Lung (tissue), 12 donors: Measurements from ENCODE around the gene CIAO1. TPM values are rescaled to one million over a fixed set of nuclear protein-coding genes. Genes with fewer than 3 reads are reported as not detected.
A peak's percentile ranks its signal among the peaks of the same experiment; 100 is the strongest.
"Not testable (repeated sequence)": the region's sequence is repeated elsewhere in the genome, so short reads cannot be mapped to it uniquely, and the experiment has no call there.

ENCODE experiments used
- ATAC-seq: fragments of 200-7000 bp; cut with Tn5 transposase; one replicate; pipeline ENCODE4 v1.9.1; 2020; ENCODE audit warnings: moderate number of reproducible peaks; ENCODE audit not compliant: insufficient read depth, low FRiP score
- DNase-seq, 3 donors: peaks; one replicate each; pipeline ENCODE4 v3.0.0-alpha.2; 2013 to 2017
- H3K27ac ChIP-seq, 2 donors: one replicate each; pipeline ENCODE4 v1.5.1; 2013; ENCODE audit warnings: mild to moderate bottlenecking in 2 of 2, moderate library complexity in 2 of 2, control low read depth in 1 of 2, inconsistent platforms in 1 of 2, low read depth in 1 of 2, low read length in 1 of 2
- H3K27me3 ChIP-seq, 3 donors: one replicate each; pipeline ENCODE4 v1.5.1; 2013; ENCODE audit warnings: low read length in 2 of 3; ENCODE audit not compliant: control insufficient read depth in 3 of 3, insufficient read depth in 3 of 3
- H3K36me3 ChIP-seq, 4 donors: one replicate each; pipeline ENCODE4 v1.5.1; 2013; ENCODE audit warnings: low read length in 4 of 4, mild to moderate bottlenecking in 1 of 4, moderate library complexity in 1 of 4; ENCODE audit not compliant: control insufficient read depth in 4 of 4, insufficient read depth in 4 of 4
- H3K4me1 ChIP-seq, 5 donors: one replicate each; pipeline ENCODE4 v1.5.1; 2013; ENCODE audit warnings: low read length in 5 of 5, mild to moderate bottlenecking in 2 of 5, moderate library complexity in 1 of 5; ENCODE audit not compliant: control insufficient read depth in 5 of 5, insufficient read depth in 5 of 5
- H3K4me3 ChIP-seq: one replicate; pipeline ENCODE4 v1.5.1; 2013; ENCODE audit warnings: mild to moderate bottlenecking, control low read depth, moderate library complexity
- H3K9ac ChIP-seq, 2 donors: one replicate each; pipeline ENCODE4 v1.5.1; 2013; ENCODE audit warnings: low read length in 2 of 2, control low read depth in 1 of 2; ENCODE audit not compliant: insufficient read depth in 1 of 2
- H3K9me3 ChIP-seq, 4 donors: one replicate each; pipeline ENCODE4 v1.5.1; 2013; ENCODE audit warnings: low read length in 3 of 4, mild to moderate bottlenecking in 1 of 4, moderate library complexity in 1 of 4; ENCODE audit not compliant: control insufficient read depth in 4 of 4, insufficient read depth in 3 of 4
- CTCF ChIP-seq: IDR thresholded peaks from 2 replicates; pipeline ENCODE4 v1.5.1; 2012; ENCODE audit warnings: mild to moderate bottlenecking; ENCODE audit errors: control extremely low read depth, extremely low read depth
- WGBS, 2 donors: extraction: QIAGEN DNeasy Blood & Tissue Kit; methylation state at CpG; one replicate each; pipeline ENCODE4 v1.1.7; 2013; 5-methylcytosine and 5-hydroxymethylcytosine counted together
- polyA plus RNA-seq, 2 donors: library from polyadenylated mRNA; stranded (reverse); fragments of 200-250 nt; gene quantifications; one replicate each; pipeline ENCODE4 v1.2.1, GENCODE V29; 2013
- total RNA-seq, 2 donors: library from RNA; depleted of rRNA in 1 of 2; stranded (reverse); fragments of >200 nt in 1 of 2; gene quantifications; one replicate each; pipeline ENCODE4 v1.2.1, GENCODE V29; 2014 to 2021
- donor health status: control.
- donor health status: control.
- donor health status: Bipolar disorder and iron deficiency.
- donor health status: healthy.
- donor health status: DM: yes; HTN: yes; CAD: no.

Gene CIAO1
- total and polyA plus RNA-seq, 4 donors: 27.9 to 74.3 (median 70.9) TPM

- no peak overlapping the region for H3K9ac ChIP-seq
- H3K4me3 ChIP-seq: no peak overlapping the region
- ATAC-seq (no peak), DNase-seq (no peak)
- H3K4me1 ChIP-seq: no peaks in the 10 kb centered on the region
- TF ChIP-seq CTCF: no peak
- no peaks in the 10 kb centered on the region for H3K27me3 ChIP-seq
- WGBS, 2 donors: 84 to 93% methylated on average over 6 of the region's 6 CpGs
- peaks cover 65 to 88% (median 83%) of the 10 kb centered on the region in 4 donors for H3K36me3 ChIP-seq
- no peak overlapping the region for H3K27ac ChIP-seq
- H3K9me3 ChIP-seq: no peaks in the 10 kb centered on the region
Observed at GRCh38 chr2:96287273-96287856, 21.3 kb downstream of the CIAO1 start.

GRCh38 chr2:96291751-96292150 lies 25.7 kb downstream of the CIAO1 start:
- Histone ChIP-seq H3K4me1 (no peaks in the 10 kb centered on the region), H3K9ac (no peak overlapping the region), H3K36me3 (peaks cover 62 to 86% (median 74%) of the 10 kb centered on the region in 4 donors), H3K27ac (no peak overlapping the region), H3K27me3 (no peaks in the 10 kb centered on the region), H3K4me3 (no peak overlapping the region), H3K9me3 (no peaks in the 10 kb centered on the region)
- no peak for ATAC-seq
- WGBS, 2 donors: 63 to 84% methylated on average over 5 of the region's 5 CpGs
- no peak for DNase-seq
- no peak for TF ChIP-seq CTCF

GRCh38 chr2:96294271-96294670 lies 28.2 kb downstream of the CIAO1 start:
- not testable (repeated sequence) for H3K9me3 ChIP-seq, H3K4me1 ChIP-seq, H3K27ac ChIP-seq, ATAC-seq, H3K27me3 ChIP-seq, H3K9ac ChIP-seq, H3K4me3 ChIP-seq
- H3K36me3 ChIP-seq: peaks cover 63 to 89% (median 70%) of the 10 kb centered on the region in 4 donors
- WGBS, 2 donors: 85 to 91% methylated on average over 8 of the region's 8 CpGs
- DNase-seq: peak in 1 of 3 donors; percentile 7

GRCh38 chr2:96296925-96297324 lies 30.9 kb downstream of the CIAO1 start:
- no peak overlapping the region for H3K9ac ChIP-seq
- H3K4me1 ChIP-seq: peaks cover 0 to 2% (median 0%) of the 10 kb centered on the region in 5 donors
- DNase-seq (no peak), ATAC-seq (no peak)
- no peaks in the 10 kb centered on the region for H3K9me3 ChIP-seq
- H3K36me3 ChIP-seq: peaks cover 57 to 86% (median 64%) of the 10 kb centered on the region in 4 donors
- WGBS, 2 donors: 93 to 96% methylated on average over 5 of the region's 5 CpGs
- no peak overlapping the region for H3K27ac ChIP-seq
- TF ChIP-seq CTCF: no peak
- H3K4me3 ChIP-seq: no peak overlapping the region
- H3K27me3 ChIP-seq: no peaks in the 10 kb centered on the region
